Prostate gland (tissue), 2 donors: ENCODE results near the gene SULF2.

ENCODE experiments used
- POLR2A ChIP-seq: fragments of 450-650 bp; IDR thresholded peaks from one replicate; pipeline ENCODE4 v1.6.1; 2016; ENCODE audit warnings: antibody characterized with exemption, mild to moderate bottlenecking
- POLR2AphosphoS5 ChIP-seq: sonication (generic); formaldehyde crosslinking; IDR thresholded peaks from one replicate; pipeline ENCODE4 v1.6.1; 2017; ENCODE audit warnings: antibody characterized with exemption
- TF ChIP-seq, protein P1 (sequence below), 4 experiments: fragments of 200-600 bp in 2 of 4; fragments of 450-650 bp in 2 of 4; sonication (generic) in 2 of 4; IDR thresholded peaks; 1 replicate in 3 of 4; 2 replicates in 1 of 4; pipeline ENCODE4 v1.5.1; 2016 to 2019; ENCODE audit warnings: antibody characterized with exemption in 4 of 4, mild to moderate bottlenecking in 2 of 4, moderate library complexity in 2 of 4

DNA sequence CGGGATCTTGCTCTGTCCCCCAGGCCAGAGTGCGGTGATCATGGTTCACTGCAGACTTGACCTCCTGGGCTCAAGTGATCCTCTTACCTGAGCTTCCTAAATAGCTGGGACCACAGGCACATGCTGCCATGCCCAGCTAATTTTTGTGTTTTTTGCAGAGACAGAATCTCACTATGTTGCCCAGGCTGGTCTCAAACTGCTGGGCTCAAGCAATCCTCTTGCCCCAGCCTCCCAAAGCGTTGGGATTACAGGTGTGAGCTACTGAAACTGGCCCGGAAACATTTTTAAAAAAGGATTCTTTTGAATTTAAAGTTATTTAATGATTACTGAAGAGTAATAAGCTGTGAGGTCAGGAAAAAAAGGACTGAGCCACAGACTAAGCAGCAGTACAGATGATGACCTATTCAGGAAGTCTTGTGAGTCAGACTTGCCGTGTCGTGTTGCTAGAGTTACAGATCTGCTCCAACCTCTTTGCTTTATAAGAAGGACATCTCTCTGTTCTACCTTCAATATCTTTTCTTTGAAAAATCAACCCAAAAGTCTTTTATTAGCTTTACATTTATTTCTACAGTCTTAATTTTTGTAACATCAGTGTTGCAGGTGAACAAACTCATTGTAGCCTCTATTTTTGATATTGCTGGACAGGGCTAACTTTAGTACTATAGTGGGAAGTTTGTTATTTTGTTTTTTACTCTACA lies 174.9 kb downstream of the SULF2 start:
- TF ChIP-seq POLR2A (no peak), POLR2AphosphoS5 (no peak)
- TF ChIP-seq, protein P1, sequence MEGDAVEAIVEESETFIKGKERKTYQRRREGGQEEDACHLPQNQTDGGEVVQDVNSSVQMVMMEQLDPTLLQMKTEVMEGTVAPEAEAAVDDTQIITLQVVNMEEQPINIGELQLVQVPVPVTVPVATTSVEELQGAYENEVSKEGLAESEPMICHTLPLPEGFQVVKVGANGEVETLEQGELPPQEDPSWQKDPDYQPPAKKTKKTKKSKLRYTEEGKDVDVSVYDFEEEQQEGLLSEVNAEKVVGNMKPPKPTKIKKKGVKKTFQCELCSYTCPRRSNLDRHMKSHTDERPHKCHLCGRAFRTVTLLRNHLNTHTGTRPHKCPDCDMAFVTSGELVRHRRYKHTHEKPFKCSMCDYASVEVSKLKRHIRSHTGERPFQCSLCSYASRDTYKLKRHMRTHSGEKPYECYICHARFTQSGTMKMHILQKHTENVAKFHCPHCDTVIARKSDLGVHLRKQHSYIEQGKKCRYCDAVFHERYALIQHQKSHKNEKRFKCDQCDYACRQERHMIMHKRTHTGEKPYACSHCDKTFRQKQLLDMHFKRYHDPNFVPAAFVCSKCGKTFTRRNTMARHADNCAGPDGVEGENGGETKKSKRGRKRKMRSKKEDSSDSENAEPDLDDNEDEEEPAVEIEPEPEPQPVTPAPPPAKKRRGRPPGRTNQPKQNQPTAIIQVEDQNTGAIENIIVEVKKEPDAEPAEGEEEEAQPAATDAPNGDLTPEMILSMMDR (IDR thresholded peaks at IDR 0.05) = no peak
